HCT116 (cell line): ENCODE measurements around the gene DVL1. TPM values are rescaled to one million over a fixed set of nuclear protein-coding genes. Genes with fewer than 3 reads are reported as not detected.

Experiments used
- ATAC-seq: fragments of 200-7000 bp; cut with Tn5 transposase; 2 replicates; pipeline ENCODE4 v1.9.1; 2020; ENCODE audit warnings: mild to moderate bottlenecking, moderate library complexity
- BruUV-seq: library from RNA; stranded (reverse); fragments of 400-500 nt; replicated peaks from 2 replicates; lab custom pipeline; 2021; lab: Mats Ljungman, UMichigan
- CTCF ChIA-PET: fragments of 300-600 bp; sonication (Branson Sonifier 250); formaldehyde crosslinking; loops from one replicate; lab custom pipeline; 2021; ENCODE audit warnings: antibody characterized with exemption; lab: Charles Lee
- POLR2A ChIA-PET: fragments of 300-600, 350-600 bp; sonication (Branson Sonifier 250); formaldehyde crosslinking; loops from one replicate; lab custom pipeline; 2021; ENCODE audit warnings: antibody characterized with exemption; lab: Charles Lee
- RAD21 ChIA-PET, 2 experiments: fragments of 300-600 bp; sonication (Branson Sonifier 250); formaldehyde crosslinking; loops; one replicate each; lab custom pipeline; 2023; ENCODE audit warnings: low total read pairs in 2 of 2; ENCODE audit not compliant: uncharacterized antibody in 2 of 2, unreplicated experiment in 2 of 2, low non-redundant PET in 1 of 2; lab: Charles Lee
- DNase-seq: peaks from one replicate; pipeline ENCODE4 v3.0.0-alpha.2; 2010; ENCODE audit warnings: low read depth, low spot score
- H2AFZ ChIP-seq: fragments of 200-600 bp; shearing (Covaris generic), sonication (generic); 2 replicates; pipeline ENCODE4 v1.6.1; 2017; ENCODE audit warnings: low read depth, mixed run types, mixed read lengths, antibody characterized with exemption, low read length; ENCODE audit not compliant: poor library complexity, severe bottlenecking
- H3K27ac ChIP-seq: 2 replicates; pipeline ENCODE4 v1.5.1; 2012; ENCODE audit warnings: low read depth, low read length
- H3K27me3 ChIP-seq: fragments of 200-600 bp; sonication (generic); 2 replicates; pipeline ENCODE4 v1.6.1; 2016; ENCODE audit warnings: mixed run types, low read length, mixed read lengths; ENCODE audit not compliant: insufficient read depth
- H3K36me3 ChIP-seq, 2 experiments: fragments of 200-500 bp in 1 of 2; fragments of 200-600 bp in 1 of 2; sonication (Bioruptor generic) in 1 of 2; sonication (generic) in 1 of 2; 2 replicates each; pipeline versions ENCODE4 v1.5.1 to v1.6.1; 2014 to 2016; ENCODE audit warnings: low read length in 2 of 2, inconsistent platforms in 1 of 2, mixed read lengths in 1 of 2, mixed run types in 1 of 2; ENCODE audit not compliant: insufficient read depth in 2 of 2, control insufficient read depth in 1 of 2
- H3K4me1 ChIP-seq, 2 experiments: fragments of 200-600 bp in 1 of 2; sonication (generic) in 1 of 2; 2 replicates each; pipeline versions ENCODE4 v1.5.1 to v1.6.1; 2012 to 2017; ENCODE audit warnings: low read length in 2 of 2, inconsistent platforms in 1 of 2, mild to moderate bottlenecking in 1 of 2, mixed read lengths in 1 of 2, mixed run types in 1 of 2, moderate library complexity in 1 of 2; ENCODE audit not compliant: insufficient read depth in 2 of 2, control insufficient read depth in 1 of 2
- H3K4me2 ChIP-seq: fragments of 200-600 bp; sonication (generic); 2 replicates; pipeline ENCODE4 v1.6.1; 2017; ENCODE audit warnings: mixed run types, low read length, mixed read lengths
- H3K4me3 ChIP-seq, 2 experiments: fragments of 200-600 bp in 1 of 2; sonication (generic) in 1 of 2; replicated peaks in 1 of 2; 2 replicates each; pipeline ENCODE4 v1.5.1; 2011 to 2016; ENCODE audit warnings: low read length in 2 of 2, control low read depth in 1 of 2, low read depth in 1 of 2, mild to moderate bottlenecking in 1 of 2, mixed read lengths in 1 of 2, mixed run types in 1 of 2
- H3K79me2 ChIP-seq: fragments of 200-600 bp; sonication (generic); 2 replicates; pipeline ENCODE4 v1.6.1; 2017; ENCODE audit warnings: mild to moderate bottlenecking, mixed run types, low read length, moderate library complexity, mixed read lengths; ENCODE audit not compliant: insufficient read depth
- H3K9ac ChIP-seq: fragments of 200-600 bp; sonication (generic); 2 replicates; pipeline ENCODE4 v1.6.1; 2016; ENCODE audit warnings: low read length, mixed read lengths
- H3K9me2 ChIP-seq: fragments of 200-600 bp; sonication (generic), shearing (Covaris generic); 2 replicates; pipeline ENCODE4 v1.6.1; 2017; ENCODE audit warnings: mixed run types, mild to moderate bottlenecking, moderate library complexity; ENCODE audit not compliant: insufficient read depth
- H3K9me3 ChIP-seq, 2 experiments: fragments of 200-500 bp in 1 of 2; fragments of 200-600 bp in 1 of 2; sonication (Bioruptor generic) in 1 of 2; sonication (generic) in 1 of 2; 2 replicates each; pipeline ENCODE4 v1.6.1; 2014 to 2017; ENCODE audit warnings: low read length in 2 of 2, mixed read lengths in 2 of 2, inconsistent platforms in 1 of 2, low read depth in 1 of 2, mild to moderate bottlenecking in 1 of 2, mixed run types in 1 of 2, moderate library complexity in 1 of 2; ENCODE audit not compliant: control insufficient read depth in 1 of 2, insufficient read depth in 1 of 2
- H4K20me1 ChIP-seq: fragments of 200-600 bp; sonication (generic), shearing (Covaris generic); 2 replicates; pipeline ENCODE4 v1.6.1; 2017; ENCODE audit warnings: mixed run types, mild to moderate bottlenecking, moderate library complexity; ENCODE audit not compliant: insufficient read depth
- CBX3 ChIP-seq: IDR thresholded peaks from 2 replicates; pipeline ENCODE4 v1.6.1; 2012; ENCODE audit warnings: low read depth
- CEBPB ChIP-seq: IDR thresholded peaks from 2 replicates; pipeline ENCODE4 v1.6.1; 2012; ENCODE audit warnings: low read depth
- EGR1 ChIP-seq: IDR thresholded peaks from 2 replicates; pipeline ENCODE4 v1.6.1; 2012; ENCODE audit warnings: low read depth
- ELF1 ChIP-seq: IDR thresholded peaks from 2 replicates; pipeline ENCODE4 v1.6.1; 2012; ENCODE audit warnings: low read depth, borderline replicate concordance
- EZH2 ChIP-seq: fragments of 200-600 bp; sonication (generic); IDR thresholded peaks from 2 replicates; pipeline ENCODE4 v1.6.1; 2017; ENCODE audit warnings: antibody characterized with exemption, mixed run types
- EZH2phosphoT487 ChIP-seq: fragments of 200-600 bp; IDR thresholded peaks from 2 replicates; pipeline ENCODE4 v1.6.1; 2018; ENCODE audit warnings: antibody characterized with exemption, borderline replicate concordance
- FOSL1 ChIP-seq: IDR thresholded peaks from 2 replicates; pipeline ENCODE4 v1.6.1; 2012; ENCODE audit warnings: low read depth
- JUND ChIP-seq: IDR thresholded peaks from 2 replicates; pipeline ENCODE4 v1.6.1; 2012
- MAX ChIP-seq: IDR thresholded peaks from 2 replicates; pipeline ENCODE4 v1.6.1; 2012
- POLR2AphosphoS5 ChIP-seq: IDR thresholded peaks from 2 replicates; pipeline ENCODE4 v1.6.1; 2011; ENCODE audit warnings: mild to moderate bottlenecking, low read depth, low read length, moderate library complexity
- SIN3A ChIP-seq: IDR thresholded peaks from 2 replicates; pipeline ENCODE4 v1.6.1; 2012; ENCODE audit warnings: low read depth
- SP1 ChIP-seq: IDR thresholded peaks from 2 replicates; pipeline ENCODE4 v1.6.1; 2012; ENCODE audit warnings: low read depth
- SRF ChIP-seq: IDR thresholded peaks from 2 replicates; pipeline ENCODE4 v1.6.1; 2012; ENCODE audit warnings: low read depth
- TCF7L2 ChIP-seq: IDR thresholded peaks from 2 replicates; pipeline ENCODE4 v1.7.0; 2011; ENCODE audit warnings: borderline replicate concordance, inconsistent platforms; ENCODE audit not compliant: insufficient read depth, insufficient read length; ENCODE audit errors: extremely low read depth
- YY1 ChIP-seq: IDR thresholded peaks from 2 replicates; pipeline ENCODE4 v1.6.1; 2011; ENCODE audit warnings: low read length, low read depth, moderate library complexity, mild to moderate bottlenecking; ENCODE audit not compliant: insufficient replicate concordance; ENCODE audit errors: extremely low read depth
- ZBTB33 ChIP-seq: IDR thresholded peaks from 2 replicates; pipeline ENCODE4 v1.6.1; 2011; ENCODE audit warnings: mild to moderate bottlenecking, low read length, moderate library complexity; ENCODE audit not compliant: insufficient replicate concordance; ENCODE audit errors: extremely low read depth
- ZFX ChIP-seq: fragments of 450-650 bp; IDR thresholded peaks from 2 replicates; pipeline ENCODE4 v1.6.1; 2017
- intact Hi-C: fragments of 100-400 bp; cut with micrococcal nuclease; formaldehyde crosslinking; loops from 2 replicates; pipeline ENCODE4 v1.10.0; 2022
- total RNA-seq: library from RNA; stranded (reverse); gene quantifications from one replicate; pipeline ENCODE4 v1.2.1, GENCODE V29; 2021; ENCODE audit not compliant: unreplicated experiment
- TF ChIP-seq, protein P1 (sequence below), 3 experiments: fragments of 200-600 bp in 1 of 3; sonication (generic) in 1 of 3; IDR thresholded peaks in 2 of 3; conservative IDR thresholded peaks in 1 of 3; 2 replicates each; pipeline ENCODE4 v1.5.1; 2012 to 2017; ENCODE audit warnings: low read depth in 2 of 3, low read length in 2 of 3, antibody characterized with exemption in 1 of 3, borderline replicate concordance in 1 of 3, control low read depth in 1 of 3, mild to moderate bottlenecking in 1 of 3, mixed read lengths in 1 of 3, mixed run types in 1 of 3, moderate library complexity in 1 of 3; ENCODE audit not compliant: insufficient read depth in 1 of 3

Gene DVL1
- total RNA-seq, 1 experiment from 2014 or later = 160 TPM

GRCh38 chr1:1373815-1374588, 24.8 kb upstream of the DVL1 start:
- Histone ChIP-seq H2AFZ (no peak overlapping the region), H3K4me3 (peak overlapping the region; percentile 73 to 93), H3K79me2 (peaks cover 29% of the 10 kb centered on the region), H4K20me1 (no peaks in the 10 kb centered on the region), H3K4me1 (peaks cover 14 to 33% of the 10 kb centered on the region in 2 experiments), H3K27me3 (no peaks in the 10 kb centered on the region), H3K27ac (peak overlapping the region; percentile 99), H3K9me3 (no peaks in the 10 kb centered on the region), H3K9me2 (no peaks in the 10 kb centered on the region), H3K9ac (peak overlapping the region; percentile 96), H3K36me3 (peaks cover 0 to 11% of the 10 kb centered on the region in 2 experiments; a peak in 1 of 4 replicates), H3K4me2 (peak overlapping the region; percentile 79)
- TF ChIP-seq ZBTB33 (no peak), CBX3 (no peak), JUND (no peak), EGR1 (no peak), YY1 (no peak), SIN3A (no peak), EZH2phosphoT487 (no peak), ZFX (no peak), CEBPB (no peak), ELF1 (no peak), MAX (no peak), EZH2 (no peak), TCF7L2 (no peak), POLR2AphosphoS5 (no peak), SRF (no peak), SP1 (no peak), FOSL1 (no peak)
- TF ChIP-seq, protein P1, sequence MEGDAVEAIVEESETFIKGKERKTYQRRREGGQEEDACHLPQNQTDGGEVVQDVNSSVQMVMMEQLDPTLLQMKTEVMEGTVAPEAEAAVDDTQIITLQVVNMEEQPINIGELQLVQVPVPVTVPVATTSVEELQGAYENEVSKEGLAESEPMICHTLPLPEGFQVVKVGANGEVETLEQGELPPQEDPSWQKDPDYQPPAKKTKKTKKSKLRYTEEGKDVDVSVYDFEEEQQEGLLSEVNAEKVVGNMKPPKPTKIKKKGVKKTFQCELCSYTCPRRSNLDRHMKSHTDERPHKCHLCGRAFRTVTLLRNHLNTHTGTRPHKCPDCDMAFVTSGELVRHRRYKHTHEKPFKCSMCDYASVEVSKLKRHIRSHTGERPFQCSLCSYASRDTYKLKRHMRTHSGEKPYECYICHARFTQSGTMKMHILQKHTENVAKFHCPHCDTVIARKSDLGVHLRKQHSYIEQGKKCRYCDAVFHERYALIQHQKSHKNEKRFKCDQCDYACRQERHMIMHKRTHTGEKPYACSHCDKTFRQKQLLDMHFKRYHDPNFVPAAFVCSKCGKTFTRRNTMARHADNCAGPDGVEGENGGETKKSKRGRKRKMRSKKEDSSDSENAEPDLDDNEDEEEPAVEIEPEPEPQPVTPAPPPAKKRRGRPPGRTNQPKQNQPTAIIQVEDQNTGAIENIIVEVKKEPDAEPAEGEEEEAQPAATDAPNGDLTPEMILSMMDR (IDR thresholded peaks at IDR 0.05 in 2 of 3, conservative IDR thresholded peaks at IDR 0.05 in 1 of 3; ENCODE audit: borderline replicate concordance in 1 of 3, insufficient read depth in 1 of 3, low read depth in 2 of 3, low read length in 2 of 3) = no peak
- TSS peak; percentile 75 for BruUV-seq
- DNase-seq (no peak), ATAC-seq (no peak)
- ChIA-PET POLR2A (no interaction called here), CTCF (no interaction called here), RAD21 (no interaction called here)
- intact Hi-C loops = loop anchor here (2.0 kb wide), 2 partner anchors 29 to 69 kb away; no protein-coding TSS in a partner anchor
